HCT116 (cell line): ENCODE data around the gene ACO2. TPM values are rescaled to one million over a fixed set of nuclear protein-coding genes. Genes with fewer than 3 reads are reported as not detected.

Source experiments
- ATAC-seq: fragments of 200-7000 bp; cut with Tn5 transposase; 2 replicates; pipeline ENCODE4 v1.9.1; 2020; ENCODE audit warnings: mild to moderate bottlenecking, moderate library complexity
- BruUV-seq: library from RNA; stranded (reverse); fragments of 400-500 nt; replicated peaks from 2 replicates; lab custom pipeline; 2021; lab: Mats Ljungman, UMichigan
- CTCF ChIA-PET: fragments of 300-600 bp; sonication (Branson Sonifier 250); formaldehyde crosslinking; loops from one replicate; lab custom pipeline; 2021; ENCODE audit warnings: antibody characterized with exemption; lab: Charles Lee
- POLR2A ChIA-PET: fragments of 300-600, 350-600 bp; sonication (Branson Sonifier 250); formaldehyde crosslinking; loops from one replicate; lab custom pipeline; 2021; ENCODE audit warnings: antibody characterized with exemption; lab: Charles Lee
- RAD21 ChIA-PET, 2 experiments: fragments of 300-600 bp; sonication (Branson Sonifier 250); formaldehyde crosslinking; loops; one replicate each; lab custom pipeline; 2023; ENCODE audit warnings: low total read pairs in 2 of 2; ENCODE audit not compliant: uncharacterized antibody in 2 of 2, unreplicated experiment in 2 of 2, low non-redundant PET in 1 of 2; lab: Charles Lee
- DNase-seq: peaks from one replicate; pipeline ENCODE4 v3.0.0-alpha.2; 2010; ENCODE audit warnings: low read depth, low spot score
- H2AFZ ChIP-seq: fragments of 200-600 bp; shearing (Covaris generic), sonication (generic); 2 replicates; pipeline ENCODE4 v1.6.1; 2017; ENCODE audit warnings: low read depth, mixed run types, mixed read lengths, antibody characterized with exemption, low read length; ENCODE audit not compliant: poor library complexity, severe bottlenecking
- H3K27ac ChIP-seq: 2 replicates; pipeline ENCODE4 v1.5.1; 2012; ENCODE audit warnings: low read depth, low read length
- H3K27me3 ChIP-seq: fragments of 200-600 bp; sonication (generic); 2 replicates; pipeline ENCODE4 v1.6.1; 2016; ENCODE audit warnings: mixed run types, low read length, mixed read lengths; ENCODE audit not compliant: insufficient read depth
- H3K36me3 ChIP-seq, 2 experiments: fragments of 200-500 bp in 1 of 2; fragments of 200-600 bp in 1 of 2; sonication (Bioruptor generic) in 1 of 2; sonication (generic) in 1 of 2; 2 replicates each; pipeline versions ENCODE4 v1.5.1 to v1.6.1; 2014 to 2016; ENCODE audit warnings: low read length in 2 of 2, inconsistent platforms in 1 of 2, mixed read lengths in 1 of 2, mixed run types in 1 of 2; ENCODE audit not compliant: insufficient read depth in 2 of 2, control insufficient read depth in 1 of 2
- H3K4me1 ChIP-seq, 2 experiments: fragments of 200-600 bp in 1 of 2; sonication (generic) in 1 of 2; 2 replicates each; pipeline versions ENCODE4 v1.5.1 to v1.6.1; 2012 to 2017; ENCODE audit warnings: low read length in 2 of 2, inconsistent platforms in 1 of 2, mild to moderate bottlenecking in 1 of 2, mixed read lengths in 1 of 2, mixed run types in 1 of 2, moderate library complexity in 1 of 2; ENCODE audit not compliant: insufficient read depth in 2 of 2, control insufficient read depth in 1 of 2
- H3K4me2 ChIP-seq: fragments of 200-600 bp; sonication (generic); 2 replicates; pipeline ENCODE4 v1.6.1; 2017; ENCODE audit warnings: mixed run types, low read length, mixed read lengths
- H3K4me3 ChIP-seq, 2 experiments: fragments of 200-600 bp in 1 of 2; sonication (generic) in 1 of 2; replicated peaks in 1 of 2; 2 replicates each; pipeline ENCODE4 v1.5.1; 2011 to 2016; ENCODE audit warnings: low read length in 2 of 2, control low read depth in 1 of 2, low read depth in 1 of 2, mild to moderate bottlenecking in 1 of 2, mixed read lengths in 1 of 2, mixed run types in 1 of 2
- H3K79me2 ChIP-seq: fragments of 200-600 bp; sonication (generic); 2 replicates; pipeline ENCODE4 v1.6.1; 2017; ENCODE audit warnings: mild to moderate bottlenecking, mixed run types, low read length, moderate library complexity, mixed read lengths; ENCODE audit not compliant: insufficient read depth
- H3K9ac ChIP-seq: fragments of 200-600 bp; sonication (generic); 2 replicates; pipeline ENCODE4 v1.6.1; 2016; ENCODE audit warnings: low read length, mixed read lengths
- H3K9me2 ChIP-seq: fragments of 200-600 bp; sonication (generic), shearing (Covaris generic); 2 replicates; pipeline ENCODE4 v1.6.1; 2017; ENCODE audit warnings: mixed run types, mild to moderate bottlenecking, moderate library complexity; ENCODE audit not compliant: insufficient read depth
- H3K9me3 ChIP-seq, 2 experiments: fragments of 200-500 bp in 1 of 2; fragments of 200-600 bp in 1 of 2; sonication (Bioruptor generic) in 1 of 2; sonication (generic) in 1 of 2; 2 replicates each; pipeline ENCODE4 v1.6.1; 2014 to 2017; ENCODE audit warnings: low read length in 2 of 2, mixed read lengths in 2 of 2, inconsistent platforms in 1 of 2, low read depth in 1 of 2, mild to moderate bottlenecking in 1 of 2, mixed run types in 1 of 2, moderate library complexity in 1 of 2; ENCODE audit not compliant: control insufficient read depth in 1 of 2, insufficient read depth in 1 of 2
- H4K20me1 ChIP-seq: fragments of 200-600 bp; sonication (generic), shearing (Covaris generic); 2 replicates; pipeline ENCODE4 v1.6.1; 2017; ENCODE audit warnings: mixed run types, mild to moderate bottlenecking, moderate library complexity; ENCODE audit not compliant: insufficient read depth
- CEBPB ChIP-seq: IDR thresholded peaks from 2 replicates; pipeline ENCODE4 v1.6.1; 2012; ENCODE audit warnings: low read depth
- EGR1 ChIP-seq: IDR thresholded peaks from 2 replicates; pipeline ENCODE4 v1.6.1; 2012; ENCODE audit warnings: low read depth
- EZH2phosphoT487 ChIP-seq: fragments of 200-600 bp; IDR thresholded peaks from 2 replicates; pipeline ENCODE4 v1.6.1; 2018; ENCODE audit warnings: antibody characterized with exemption, borderline replicate concordance
- JUND ChIP-seq: IDR thresholded peaks from 2 replicates; pipeline ENCODE4 v1.6.1; 2012
- MAX ChIP-seq: IDR thresholded peaks from 2 replicates; pipeline ENCODE4 v1.6.1; 2012
- POLR2A ChIP-seq: IDR thresholded peaks from 2 replicates; pipeline ENCODE4 v1.7.0; 2011; ENCODE audit warnings: borderline replicate concordance; ENCODE audit not compliant: insufficient read depth, insufficient read length; ENCODE audit errors: extremely low read depth
- RAD21 ChIP-seq: IDR thresholded peaks from 2 replicates; pipeline ENCODE4 v1.6.1; 2012; ENCODE audit warnings: low read depth, mild to moderate bottlenecking
- SRF ChIP-seq: IDR thresholded peaks from 2 replicates; pipeline ENCODE4 v1.6.1; 2012; ENCODE audit warnings: low read depth
- TCF7L2 ChIP-seq: IDR thresholded peaks from 2 replicates; pipeline ENCODE4 v1.7.0; 2011; ENCODE audit warnings: borderline replicate concordance, inconsistent platforms; ENCODE audit not compliant: insufficient read depth, insufficient read length; ENCODE audit errors: extremely low read depth
- YY1 ChIP-seq: IDR thresholded peaks from 2 replicates; pipeline ENCODE4 v1.6.1; 2011; ENCODE audit warnings: low read length, low read depth, moderate library complexity, mild to moderate bottlenecking; ENCODE audit not compliant: insufficient replicate concordance; ENCODE audit errors: extremely low read depth
- intact Hi-C: fragments of 100-400 bp; cut with micrococcal nuclease; formaldehyde crosslinking; loops from 2 replicates; pipeline ENCODE4 v1.10.0; 2022
- total RNA-seq: library from RNA; stranded (reverse); gene quantifications from one replicate; pipeline ENCODE4 v1.2.1, GENCODE V29; 2021; ENCODE audit not compliant: unreplicated experiment
- TF ChIP-seq, protein P1 (sequence below): IDR thresholded peaks from 2 replicates; pipeline ENCODE4 v1.6.1; 2012
- TF ChIP-seq, protein P2 (sequence below), 3 experiments: fragments of 200-600 bp in 1 of 3; sonication (generic) in 1 of 3; IDR thresholded peaks in 2 of 3; conservative IDR thresholded peaks in 1 of 3; 2 replicates each; pipeline ENCODE4 v1.5.1; 2012 to 2017; ENCODE audit warnings: low read depth in 2 of 3, low read length in 2 of 3, antibody characterized with exemption in 1 of 3, borderline replicate concordance in 1 of 3, control low read depth in 1 of 3, mild to moderate bottlenecking in 1 of 3, mixed read lengths in 1 of 3, mixed run types in 1 of 3, moderate library complexity in 1 of 3; ENCODE audit not compliant: insufficient read depth in 1 of 3
- TF ChIP-seq, protein P3 (sequence below): IDR thresholded peaks from 2 replicates; pipeline ENCODE4 v1.6.1; 2011; ENCODE audit warnings: mild to moderate bottlenecking, low read length, moderate library complexity; ENCODE audit not compliant: insufficient replicate concordance; ENCODE audit errors: extremely low read depth

The ACO2 gene
- total RNA-seq, 1 experiment from 2014 or later, result 108 TPM

DNA sequence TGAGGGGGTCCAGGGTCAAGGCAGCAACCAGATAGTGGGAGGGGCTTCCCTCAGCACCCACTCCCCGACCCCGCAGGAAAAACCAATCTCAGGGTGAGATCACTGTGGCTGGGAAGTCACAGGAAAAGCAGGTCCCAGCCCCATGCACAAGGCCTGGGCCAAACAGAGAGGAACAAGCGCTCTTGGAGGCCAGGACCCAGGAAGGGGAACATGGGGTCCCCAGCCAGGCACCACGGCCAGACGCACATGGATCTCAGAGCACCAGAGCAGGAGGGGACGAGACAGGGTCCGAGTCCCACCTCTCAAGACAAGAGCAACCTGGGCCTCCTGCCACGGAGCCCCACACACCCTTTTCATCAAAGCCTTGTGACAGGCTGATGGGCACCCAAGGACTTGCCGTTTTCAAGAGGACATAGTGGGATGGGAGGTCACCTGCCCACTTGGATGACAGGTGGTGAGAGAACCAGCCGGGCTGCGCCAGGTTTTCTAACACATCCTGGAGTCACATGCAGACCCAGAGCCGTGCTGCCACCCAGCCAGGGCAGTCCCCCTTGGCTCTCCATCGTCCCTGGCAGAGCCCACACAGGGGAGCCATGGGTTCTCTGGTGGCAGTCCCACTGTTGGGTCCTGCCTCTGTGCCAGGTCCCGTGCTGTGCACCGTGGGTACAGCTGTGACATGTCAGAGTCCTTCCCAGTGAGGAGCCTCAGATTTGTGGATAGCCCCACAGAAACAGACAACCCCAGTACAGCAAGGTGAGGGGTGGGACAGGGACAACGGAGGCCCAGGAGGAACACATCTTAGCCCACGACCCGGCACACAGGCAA is 62.2 kb downstream of the ACO2 start:
- H3K9ac ChIP-seq, result no peak overlapping the region
- no peak overlapping the region for H3K4me3 ChIP-seq
- ChIA-PET CTCF (interaction anchor here (1.3 kb wide), 1 partner anchor 66 kb away, joined by 3 read pairs; no protein-coding TSS in a partner anchor), RAD21 (no interaction called here), POLR2A (interaction anchor here (0.6 kb wide), 1 partner anchor 35 kb away, joined by 3 read pairs; no protein-coding TSS in a partner anchor)
- no TSS peak for BruUV-seq
- intact Hi-C loops, result no loop called here
- no peaks in the 10 kb centered on the region for H3K4me1 ChIP-seq
- H4K20me1 ChIP-seq, result peaks cover 8% of the 10 kb centered on the region; the same call in 1 of the 2 replicates
- H2AFZ ChIP-seq, result no peak overlapping the region
- peaks cover 51% of the 10 kb centered on the region for H3K79me2 ChIP-seq
- no peaks in the 10 kb centered on the region for H3K9me3 ChIP-seq
- no peak for TF ChIP-seq POLR2A
- TF ChIP-seq EZH2phosphoT487, result no peak
- DNase-seq, result no peak
- ATAC-seq, result no peak
- no peaks in the 10 kb centered on the region for H3K9me2 ChIP-seq
- H3K36me3 ChIP-seq, result peaks cover 47 to 68% of the 10 kb centered on the region in 2 experiments; a peak in 3 of 4 replicates
- H3K27me3 ChIP-seq, result no peaks in the 10 kb centered on the region
- no peak overlapping the region for H3K27ac ChIP-seq
- no peak overlapping the region for H3K4me2 ChIP-seq

DNA sequence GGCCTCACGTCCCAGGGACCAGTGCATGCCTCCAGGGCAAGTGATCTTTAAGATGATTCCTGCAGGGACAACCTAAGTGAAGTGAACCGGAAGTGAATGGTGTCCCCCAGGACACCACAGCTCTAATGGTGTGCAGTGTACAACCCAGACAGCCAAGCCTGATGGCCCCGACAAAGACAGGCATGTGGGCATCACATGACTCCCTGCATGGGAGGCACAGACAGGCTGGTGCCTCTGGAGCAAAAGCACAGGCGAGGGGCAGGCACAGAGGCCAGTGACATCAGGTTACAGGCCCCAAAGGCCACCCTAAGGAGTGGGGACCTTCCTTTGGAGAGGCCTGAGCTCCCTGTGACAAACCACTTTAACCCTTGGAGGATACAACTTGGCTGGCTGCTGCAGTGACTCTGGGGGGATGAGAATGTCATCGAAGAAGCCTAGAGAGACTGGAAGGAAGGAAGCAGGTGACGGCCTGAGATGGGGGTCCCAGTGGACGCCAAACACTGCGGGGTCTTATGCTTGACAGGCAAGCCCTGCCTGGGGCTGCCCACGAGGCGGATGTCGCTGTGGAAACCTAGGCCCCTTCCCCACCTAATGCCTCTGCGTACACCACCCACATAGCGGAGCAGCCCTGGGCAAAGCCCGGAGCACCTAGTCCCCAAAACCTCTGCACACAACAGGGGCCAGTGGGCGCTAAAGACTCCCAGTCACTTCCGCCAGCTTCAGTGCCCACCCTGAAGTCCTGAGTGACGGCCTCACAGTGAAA is 63.0 kb downstream of the ACO2 start:
- RAD21 ChIA-PET, result no interaction called here
- no peak overlapping the region for H2AFZ ChIP-seq
- H3K9me3 ChIP-seq, result no peaks in the 10 kb centered on the region
- no TSS peak for BruUV-seq
- H4K20me1 ChIP-seq, result peaks cover 2% of the 10 kb centered on the region; the same call in 1 of the 2 replicates
- H3K27ac ChIP-seq, result no peak overlapping the region
- no peak overlapping the region for H3K9ac ChIP-seq
- no peak overlapping the region for H3K4me3 ChIP-seq
- intact Hi-C loops, result no loop called here
- no peaks in the 10 kb centered on the region for H3K27me3 ChIP-seq
- H3K4me2 ChIP-seq, result no peak overlapping the region
- ATAC-seq (no peak), DNase-seq (no peak)
- CTCF ChIA-PET, result no interaction called here
- H3K4me1 ChIP-seq, result no peaks in the 10 kb centered on the region
- peaks cover 57% of the 10 kb centered on the region for H3K79me2 ChIP-seq
- no peaks in the 10 kb centered on the region for H3K9me2 ChIP-seq
- H3K36me3 ChIP-seq, result peaks cover 45 to 65% of the 10 kb centered on the region in 2 experiments; a peak in 3 of 4 replicates
- POLR2A ChIA-PET, result no interaction called here
- TF ChIP-seq CEBPB (no peak), YY1 (no peak), RAD21 (no peak), MAX (no peak), EGR1 (no peak), SRF (no peak), JUND (no peak), TCF7L2 (no peak), POLR2A (no peak)
- TF ChIP-seq, protein P1, sequence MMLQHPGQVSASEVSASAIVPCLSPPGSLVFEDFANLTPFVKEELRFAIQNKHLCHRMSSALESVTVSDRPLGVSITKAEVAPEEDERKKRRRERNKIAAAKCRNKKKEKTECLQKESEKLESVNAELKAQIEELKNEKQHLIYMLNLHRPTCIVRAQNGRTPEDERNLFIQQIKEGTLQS, result no peak
- TF ChIP-seq, protein P2, sequence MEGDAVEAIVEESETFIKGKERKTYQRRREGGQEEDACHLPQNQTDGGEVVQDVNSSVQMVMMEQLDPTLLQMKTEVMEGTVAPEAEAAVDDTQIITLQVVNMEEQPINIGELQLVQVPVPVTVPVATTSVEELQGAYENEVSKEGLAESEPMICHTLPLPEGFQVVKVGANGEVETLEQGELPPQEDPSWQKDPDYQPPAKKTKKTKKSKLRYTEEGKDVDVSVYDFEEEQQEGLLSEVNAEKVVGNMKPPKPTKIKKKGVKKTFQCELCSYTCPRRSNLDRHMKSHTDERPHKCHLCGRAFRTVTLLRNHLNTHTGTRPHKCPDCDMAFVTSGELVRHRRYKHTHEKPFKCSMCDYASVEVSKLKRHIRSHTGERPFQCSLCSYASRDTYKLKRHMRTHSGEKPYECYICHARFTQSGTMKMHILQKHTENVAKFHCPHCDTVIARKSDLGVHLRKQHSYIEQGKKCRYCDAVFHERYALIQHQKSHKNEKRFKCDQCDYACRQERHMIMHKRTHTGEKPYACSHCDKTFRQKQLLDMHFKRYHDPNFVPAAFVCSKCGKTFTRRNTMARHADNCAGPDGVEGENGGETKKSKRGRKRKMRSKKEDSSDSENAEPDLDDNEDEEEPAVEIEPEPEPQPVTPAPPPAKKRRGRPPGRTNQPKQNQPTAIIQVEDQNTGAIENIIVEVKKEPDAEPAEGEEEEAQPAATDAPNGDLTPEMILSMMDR (IDR thresholded peaks at IDR 0.05 in 2 of 3, conservative IDR thresholded peaks at IDR 0.05 in 1 of 3; ENCODE audit: borderline replicate concordance in 1 of 3, insufficient read depth in 1 of 3, low read depth in 2 of 3, low read length in 2 of 3), result no peak
- TF ChIP-seq, protein P3, sequence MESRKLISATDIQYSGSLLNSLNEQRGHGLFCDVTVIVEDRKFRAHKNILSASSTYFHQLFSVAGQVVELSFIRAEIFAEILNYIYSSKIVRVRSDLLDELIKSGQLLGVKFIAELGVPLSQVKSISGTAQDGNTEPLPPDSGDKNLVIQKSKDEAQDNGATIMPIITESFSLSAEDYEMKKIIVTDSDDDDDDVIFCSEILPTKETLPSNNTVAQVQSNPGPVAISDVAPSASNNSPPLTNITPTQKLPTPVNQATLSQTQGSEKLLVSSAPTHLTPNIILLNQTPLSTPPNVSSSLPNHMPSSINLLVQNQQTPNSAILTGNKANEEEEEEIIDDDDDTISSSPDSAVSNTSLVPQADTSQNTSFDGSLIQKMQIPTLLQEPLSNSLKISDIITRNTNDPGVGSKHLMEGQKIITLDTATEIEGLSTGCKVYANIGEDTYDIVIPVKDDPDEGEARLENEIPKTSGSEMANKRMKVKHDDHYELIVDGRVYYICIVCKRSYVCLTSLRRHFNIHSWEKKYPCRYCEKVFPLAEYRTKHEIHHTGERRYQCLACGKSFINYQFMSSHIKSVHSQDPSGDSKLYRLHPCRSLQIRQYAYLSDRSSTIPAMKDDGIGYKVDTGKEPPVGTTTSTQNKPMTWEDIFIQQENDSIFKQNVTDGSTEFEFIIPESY, result no peak
